Body of pancreas (tissue), 4 donors: ENCODE data around the gene CSRNP2.

Experiments
- POLR2A ChIP-seq, 3 donors: fragments of 450-650 bp; IDR thresholded peaks; one replicate each; pipeline ENCODE4 v1.6.1; 2016; ENCODE audit warnings: antibody characterized with exemption in 3 of 3, mild to moderate bottlenecking in 2 of 3
- TF ChIP-seq, protein P1 (sequence below), 7 experiments: fragments of 450-650 bp in 4 of 7; fragments of 200-600 bp in 3 of 7; sonication (generic) in 3 of 7; IDR thresholded peaks; one replicate each; pipeline ENCODE4 v1.5.1; 2016 to 2019; ENCODE audit warnings: antibody characterized with exemption in 7 of 7

DNA sequence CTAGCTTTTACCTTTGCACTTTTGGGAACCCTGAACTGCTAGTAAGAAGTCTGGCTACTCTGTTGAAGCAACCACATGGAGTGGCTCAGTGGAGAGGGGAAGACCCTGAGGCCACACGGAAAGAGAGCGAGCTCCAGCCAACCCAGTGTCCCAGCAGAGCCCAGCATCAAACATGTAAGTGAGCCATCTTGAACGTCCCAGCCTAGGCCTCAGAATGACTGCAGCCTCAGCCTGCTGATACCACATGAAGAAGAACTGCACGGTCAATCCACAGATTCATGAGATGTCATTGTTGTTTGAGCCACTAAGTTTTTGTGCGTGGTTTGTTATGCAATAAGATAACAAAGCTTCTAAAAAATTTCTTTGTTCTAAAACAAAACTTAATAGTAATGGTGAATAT is 49.3 kb upstream of the CSRNP2 start:
- TF ChIP-seq, protein P1, sequence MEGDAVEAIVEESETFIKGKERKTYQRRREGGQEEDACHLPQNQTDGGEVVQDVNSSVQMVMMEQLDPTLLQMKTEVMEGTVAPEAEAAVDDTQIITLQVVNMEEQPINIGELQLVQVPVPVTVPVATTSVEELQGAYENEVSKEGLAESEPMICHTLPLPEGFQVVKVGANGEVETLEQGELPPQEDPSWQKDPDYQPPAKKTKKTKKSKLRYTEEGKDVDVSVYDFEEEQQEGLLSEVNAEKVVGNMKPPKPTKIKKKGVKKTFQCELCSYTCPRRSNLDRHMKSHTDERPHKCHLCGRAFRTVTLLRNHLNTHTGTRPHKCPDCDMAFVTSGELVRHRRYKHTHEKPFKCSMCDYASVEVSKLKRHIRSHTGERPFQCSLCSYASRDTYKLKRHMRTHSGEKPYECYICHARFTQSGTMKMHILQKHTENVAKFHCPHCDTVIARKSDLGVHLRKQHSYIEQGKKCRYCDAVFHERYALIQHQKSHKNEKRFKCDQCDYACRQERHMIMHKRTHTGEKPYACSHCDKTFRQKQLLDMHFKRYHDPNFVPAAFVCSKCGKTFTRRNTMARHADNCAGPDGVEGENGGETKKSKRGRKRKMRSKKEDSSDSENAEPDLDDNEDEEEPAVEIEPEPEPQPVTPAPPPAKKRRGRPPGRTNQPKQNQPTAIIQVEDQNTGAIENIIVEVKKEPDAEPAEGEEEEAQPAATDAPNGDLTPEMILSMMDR (IDR thresholded peaks at IDR 0.05) = no peak
- no peak for TF ChIP-seq POLR2A (IDR thresholded peaks at IDR 0.05)
